ENCODE data around the gene UBAC2.

UBAC2 gene

DNA sequence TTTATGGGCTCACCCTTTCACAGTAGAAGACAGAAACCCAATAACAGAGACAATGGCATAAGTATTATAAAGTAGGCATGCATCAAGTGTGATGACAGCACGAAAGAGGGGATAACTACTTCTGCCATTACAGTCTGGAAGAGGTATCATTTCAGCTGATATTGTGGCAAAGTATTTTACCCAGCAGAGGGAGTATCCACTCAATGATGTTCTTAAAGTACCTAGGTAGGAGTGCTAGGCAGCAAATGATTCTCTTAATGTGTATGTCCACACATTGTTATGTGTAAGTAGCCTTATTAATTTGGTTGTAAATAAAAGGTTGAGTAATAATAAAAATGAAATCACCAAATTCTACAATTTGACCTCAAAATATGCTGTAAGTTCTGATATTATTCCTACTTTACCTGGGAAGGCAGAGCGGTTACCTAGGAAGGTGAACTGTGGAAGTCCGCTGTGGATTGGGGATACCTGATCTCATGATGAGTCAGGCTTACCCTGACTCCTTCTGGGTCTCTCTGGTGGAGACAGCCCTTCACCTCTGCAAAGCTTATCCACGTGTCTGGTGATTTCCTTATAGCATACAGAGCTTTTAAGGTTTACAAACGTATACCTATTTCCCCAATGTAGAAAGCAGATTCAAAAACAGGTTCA, 4.1 kb upstream of the UBAC2 start:
- Histone ChIP-seq H3K4me2 (ENCODE audit: low read length) (peak overlapping the region; percentile 74), H3K79me2 (no peaks in the 10 kb centered on the region), H3K9ac (no peak overlapping the region), H3K27ac (peak overlapping the region; percentile 70), H3K27me3 (ENCODE audit: control insufficient read depth, insufficient read depth, low read length) (no peaks in the 10 kb centered on the region), H3K36me3 (ENCODE audit: control insufficient read depth, insufficient read depth, low read length) (no peaks in the 10 kb centered on the region), H3K4me1 (no peaks in the 10 kb centered on the region), H3K4me3 (ENCODE audit: low read depth, low read length) (peak overlapping the region; percentile 41), H2AFZ (peak overlapping the region; percentile 28), H3K9me3 (ENCODE audit: control insufficient read depth, low read length) (no peaks in the 10 kb centered on the region)
- TF ChIP-seq, protein P1, sequence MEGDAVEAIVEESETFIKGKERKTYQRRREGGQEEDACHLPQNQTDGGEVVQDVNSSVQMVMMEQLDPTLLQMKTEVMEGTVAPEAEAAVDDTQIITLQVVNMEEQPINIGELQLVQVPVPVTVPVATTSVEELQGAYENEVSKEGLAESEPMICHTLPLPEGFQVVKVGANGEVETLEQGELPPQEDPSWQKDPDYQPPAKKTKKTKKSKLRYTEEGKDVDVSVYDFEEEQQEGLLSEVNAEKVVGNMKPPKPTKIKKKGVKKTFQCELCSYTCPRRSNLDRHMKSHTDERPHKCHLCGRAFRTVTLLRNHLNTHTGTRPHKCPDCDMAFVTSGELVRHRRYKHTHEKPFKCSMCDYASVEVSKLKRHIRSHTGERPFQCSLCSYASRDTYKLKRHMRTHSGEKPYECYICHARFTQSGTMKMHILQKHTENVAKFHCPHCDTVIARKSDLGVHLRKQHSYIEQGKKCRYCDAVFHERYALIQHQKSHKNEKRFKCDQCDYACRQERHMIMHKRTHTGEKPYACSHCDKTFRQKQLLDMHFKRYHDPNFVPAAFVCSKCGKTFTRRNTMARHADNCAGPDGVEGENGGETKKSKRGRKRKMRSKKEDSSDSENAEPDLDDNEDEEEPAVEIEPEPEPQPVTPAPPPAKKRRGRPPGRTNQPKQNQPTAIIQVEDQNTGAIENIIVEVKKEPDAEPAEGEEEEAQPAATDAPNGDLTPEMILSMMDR (IDR thresholded peaks at IDR 0.05) = peak; percentile 24

DNA sequence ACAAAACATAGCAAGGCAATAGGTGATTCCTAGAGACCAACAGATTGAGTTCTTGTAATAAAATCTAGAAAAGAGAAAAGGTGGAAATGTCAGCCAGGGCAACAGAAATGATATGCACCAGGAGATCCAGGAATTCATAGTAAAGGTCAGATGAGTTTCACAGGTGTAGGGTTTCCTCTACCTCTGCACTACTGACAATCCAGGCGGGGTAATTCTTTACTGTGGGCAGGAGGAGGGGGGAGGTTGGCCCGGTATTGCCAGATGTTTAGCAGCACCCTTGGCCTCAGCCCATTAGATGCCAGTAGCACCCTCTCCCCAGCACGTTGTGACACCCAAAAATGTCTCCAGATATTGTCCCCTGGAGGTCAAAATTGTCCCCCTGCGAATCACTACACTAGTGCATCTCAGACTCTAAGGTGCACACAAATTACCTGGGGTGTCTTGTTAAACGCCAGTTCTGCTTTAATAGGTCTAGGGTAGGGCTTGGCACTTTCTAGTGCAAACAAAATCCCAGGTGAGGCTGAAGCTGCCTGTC, 3.5 kb upstream of the UBAC2 start:
- no peaks in the 10 kb centered on the region for H3K27me3 ChIP-seq (ENCODE audit: control insufficient read depth, insufficient read depth, low read length)
- H3K4me3 ChIP-seq (ENCODE audit: low read depth, low read length) = peak overlapping the region; percentile 41
- peak overlapping the region; percentile 70 for H3K27ac ChIP-seq
- TF ChIP-seq, protein P1 (IDR thresholded peaks at IDR 0.05) = no peak
- H3K4me2 ChIP-seq (ENCODE audit: low read length) = peak overlapping the region; percentile 74
- no peaks in the 10 kb centered on the region for H3K9me3 ChIP-seq (ENCODE audit: control insufficient read depth, low read length)
- no peaks in the 10 kb centered on the region for H3K79me2 ChIP-seq
- H3K36me3 ChIP-seq (ENCODE audit: control insufficient read depth, insufficient read depth, low read length) = no peaks in the 10 kb centered on the region
- H3K4me1 ChIP-seq = no peaks in the 10 kb centered on the region
- H3K9ac ChIP-seq = no peak overlapping the region
- H2AFZ ChIP-seq = peak overlapping the region; percentile 28

DNA sequence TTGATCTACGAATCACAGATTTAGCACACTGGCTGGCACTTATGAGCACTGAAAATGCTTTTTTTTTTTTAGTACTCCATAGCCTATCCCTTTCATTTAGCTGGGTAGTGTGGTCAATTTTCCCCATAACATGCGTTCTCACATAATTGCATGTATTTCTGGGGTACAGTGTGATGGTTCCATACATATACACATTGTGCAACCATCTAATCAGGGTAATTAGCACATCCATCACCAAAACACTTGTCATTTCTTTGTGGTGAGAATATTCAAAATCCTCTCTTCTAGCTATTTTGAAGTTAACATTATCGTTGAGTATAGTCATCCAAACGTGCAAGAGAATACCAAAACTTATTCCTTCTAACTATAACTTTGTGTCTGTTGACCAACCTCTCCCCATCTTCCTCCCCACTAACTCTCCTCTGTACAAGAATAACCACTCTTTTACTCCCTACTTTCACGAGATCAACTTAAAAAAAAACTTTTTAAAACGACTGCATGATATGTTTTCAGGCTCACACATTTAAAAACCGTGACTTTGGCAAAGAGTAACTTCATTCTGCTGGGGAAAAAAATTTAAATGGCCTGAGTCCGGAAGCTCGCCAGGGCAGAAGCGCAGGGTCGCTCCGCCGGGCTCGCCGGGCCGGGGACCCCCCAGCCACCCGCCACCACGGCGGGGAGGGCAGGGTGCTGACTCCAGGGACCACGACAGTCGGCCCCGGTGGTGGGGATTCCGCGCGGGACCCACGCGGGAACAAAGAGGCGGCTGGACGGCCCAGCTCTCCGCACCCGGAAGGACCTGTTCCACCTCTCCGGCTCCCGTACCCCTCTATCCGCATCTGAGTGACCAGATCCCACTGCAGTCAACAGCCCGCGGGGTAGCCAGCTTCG, 868 bp upstream of the UBAC2 start:
- TF ChIP-seq, protein P1 (IDR thresholded peaks at IDR 0.05) = no peak
- Histone ChIP-seq H3K27ac (peak overlapping the region; percentile 87), H3K9me3 (ENCODE audit: control insufficient read depth, low read length) (no peaks in the 10 kb centered on the region), H3K27me3 (ENCODE audit: control insufficient read depth, insufficient read depth, low read length) (no peaks in the 10 kb centered on the region), H3K4me3 (ENCODE audit: low read depth, low read length) (peak overlapping the region; percentile 80), H3K36me3 (ENCODE audit: control insufficient read depth, insufficient read depth, low read length) (no peaks in the 10 kb centered on the region), H3K4me2 (ENCODE audit: low read length) (peak overlapping the region; percentile 66), H3K9ac (peak overlapping the region; percentile 61), H3K79me2 (peaks cover 6% of the 10 kb centered on the region), H2AFZ (peak overlapping the region; percentile 83), H3K4me1 (no peaks in the 10 kb centered on the region)

DNA sequence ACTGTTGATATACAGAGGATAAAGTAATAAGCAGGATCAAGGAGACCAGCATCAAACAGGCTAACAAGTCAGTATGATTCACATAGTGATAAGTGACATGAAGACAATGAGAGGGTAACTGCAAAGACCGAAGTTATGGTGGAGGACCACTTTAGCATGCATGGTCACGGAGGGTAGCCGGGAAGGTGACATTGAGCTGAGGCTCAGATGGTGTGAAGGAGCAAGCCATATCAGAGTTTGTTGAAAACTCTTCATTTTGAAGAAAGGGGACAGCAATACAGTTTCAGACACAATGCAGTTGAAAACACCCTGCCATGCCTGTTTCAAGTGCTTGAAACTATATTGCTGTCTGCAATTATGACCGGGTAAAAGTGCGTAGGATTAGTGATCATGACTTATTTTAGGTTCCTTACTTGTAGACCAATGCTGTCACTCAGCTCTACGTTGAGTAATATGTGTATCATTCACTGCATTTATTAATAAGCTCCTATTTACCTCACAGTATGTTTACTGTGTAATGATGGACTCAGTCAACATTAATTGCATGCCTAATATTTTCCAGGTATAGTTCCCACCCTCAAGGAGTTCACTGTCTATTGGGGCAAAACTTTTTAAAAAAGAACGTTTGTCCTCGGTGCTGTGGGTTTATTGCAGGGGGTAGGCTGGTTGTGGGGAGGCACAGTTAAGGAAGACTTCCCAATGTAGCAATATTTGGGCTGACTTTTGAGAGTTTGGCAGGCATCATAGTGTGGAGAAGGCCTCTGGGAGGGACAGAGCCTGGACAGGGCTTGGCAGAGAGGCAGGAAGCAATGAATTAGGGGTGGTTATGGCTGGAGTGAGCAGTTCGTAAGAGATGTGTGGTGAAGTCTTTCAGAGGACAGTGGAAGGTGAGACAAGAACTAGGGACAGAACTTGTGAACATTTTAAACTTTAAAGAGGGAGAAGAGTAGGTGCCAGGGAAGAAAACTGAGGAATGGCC, 3.2 kb downstream of the UBAC2 start:
- no peaks in the 10 kb centered on the region for H3K36me3 ChIP-seq (ENCODE audit: control insufficient read depth, insufficient read depth, low read length)
- H3K4me2 ChIP-seq (ENCODE audit: low read length) = no peak overlapping the region
- H3K27me3 ChIP-seq (ENCODE audit: control insufficient read depth, insufficient read depth, low read length) = no peaks in the 10 kb centered on the region
- peaks cover 14% of the 10 kb centered on the region for H3K79me2 ChIP-seq
- no peaks in the 10 kb centered on the region for H3K9me3 ChIP-seq (ENCODE audit: control insufficient read depth, low read length)
- no peak overlapping the region for H2AFZ ChIP-seq
- no peak overlapping the region for H3K27ac ChIP-seq
- TF ChIP-seq, protein P1 (IDR thresholded peaks at IDR 0.05) = no peak
- no peak overlapping the region for H3K4me3 ChIP-seq (ENCODE audit: low read depth, low read length)
- H3K4me1 ChIP-seq = no peaks in the 10 kb centered on the region
- no peak overlapping the region for H3K9ac ChIP-seq
